ENCODE data around the gene IQCM.

DNA sequence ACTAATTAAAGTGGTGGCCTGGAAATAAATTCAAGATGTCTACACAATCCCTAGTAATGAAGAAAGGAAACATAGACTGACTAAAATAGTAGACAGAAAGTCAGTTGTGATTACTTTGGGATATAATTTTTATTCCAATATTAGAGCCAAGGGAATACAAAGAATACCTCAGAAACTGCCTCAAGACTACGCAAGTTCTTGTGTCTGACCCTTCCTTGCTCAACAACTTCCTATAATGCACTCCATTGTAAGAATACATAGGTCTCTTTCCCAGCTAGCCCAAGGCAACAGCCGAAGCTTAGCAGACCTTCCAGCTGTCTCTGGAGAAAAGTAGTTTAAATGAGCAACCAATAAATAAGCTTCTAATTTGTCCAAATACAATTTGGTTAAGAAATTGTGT, 315.9 kb downstream of the IQCM start:
- TF ChIP-seq BHLHE40 (IDR thresholded peaks at IDR 0.05; ENCODE audit: borderline replicate concordance) (no peak), ELF4 (IDR thresholded peaks at IDR 0.05) (no peak)
